DND-41 (cell line): ENCODE data around the gene CDC42SE2.

ENCODE experiments used
- ATAC-seq: fragments of 200-7000 bp; cut with Tn5 transposase; 3 replicates; pipeline ENCODE4 v1.9.1; 2021; ENCODE audit warnings: low read depth; ENCODE audit not compliant: insufficient read depth
- DNase-seq: peaks from one replicate; pipeline ENCODE4 v3.0.0-alpha.2; 2020
- H2AFZ ChIP-seq: 2 replicates; pipeline ENCODE4 v1.6.0; 2012; ENCODE audit warnings: low read depth, low read length
- H3K27ac ChIP-seq: 2 replicates; pipeline ENCODE4 v1.5.1; 2012; ENCODE audit warnings: low read length, inconsistent platforms
- H3K27me3 ChIP-seq: fragments of 200-600 bp; sonication (generic); 2 replicates; pipeline ENCODE4 v1.6.0; 2012; ENCODE audit warnings: low read length, mild to moderate bottlenecking, inconsistent platforms; ENCODE audit not compliant: insufficient read depth, poor library complexity
- H3K36me3 ChIP-seq: 2 replicates; pipeline ENCODE4 v1.5.1; 2012; ENCODE audit warnings: low read length, inconsistent platforms; ENCODE audit not compliant: insufficient read depth
- H3K4me1 ChIP-seq: 2 replicates; pipeline ENCODE4 v1.5.1; 2012; ENCODE audit warnings: mild to moderate bottlenecking, low read length; ENCODE audit not compliant: insufficient read depth
- H3K4me2 ChIP-seq: 2 replicates; pipeline ENCODE4 v1.6.0; 2012; ENCODE audit warnings: mild to moderate bottlenecking, moderate library complexity, low read length, inconsistent platforms; ENCODE audit not compliant: insufficient read depth
- H3K4me3 ChIP-seq, 2 experiments: fragments of 200-600 bp in 1 of 2; shearing (Covaris generic) in 1 of 2; 2 replicates each; pipeline ENCODE4 v1.5.1; 2012 to 2016; ENCODE audit warnings: inconsistent platforms in 2 of 2, low read length in 2 of 2, mild to moderate bottlenecking in 2 of 2, low read depth in 1 of 2, moderate library complexity in 1 of 2
- H3K79me2 ChIP-seq: 2 replicates; pipeline ENCODE4 v1.6.0; 2012; ENCODE audit warnings: low read length, inconsistent platforms; ENCODE audit not compliant: insufficient read depth
- H3K9ac ChIP-seq: 2 replicates; pipeline ENCODE4 v1.6.0; 2012; ENCODE audit warnings: low read depth, mild to moderate bottlenecking, inconsistent platforms, low read length, moderate library complexity
- H3K9me3 ChIP-seq: 2 replicates; pipeline ENCODE4 v1.5.1; 2012; ENCODE audit warnings: low read length, moderate library complexity, mild to moderate bottlenecking, inconsistent platforms; ENCODE audit not compliant: insufficient read depth, severe bottlenecking
- H4K20me1 ChIP-seq: 2 replicates; pipeline ENCODE4 v1.6.0; 2012; ENCODE audit warnings: low read length; ENCODE audit not compliant: insufficient read depth
- CTCF ChIP-seq: IDR thresholded peaks from 2 replicates; pipeline ENCODE4 v1.5.1; 2012; ENCODE audit warnings: borderline replicate concordance, low read length, moderate library complexity, mild to moderate bottlenecking; ENCODE audit not compliant: poor library complexity, severe bottlenecking; ENCODE audit errors: extremely low read depth
- EZH2 ChIP-seq: IDR thresholded peaks from 3 replicates; pipeline ENCODE4 v1.6.1; 2012; ENCODE audit warnings: borderline replicate concordance, low read depth, mild to moderate bottlenecking, moderate library complexity, low read length, inconsistent platforms; ENCODE audit not compliant: severe bottlenecking

The CDC42SE2 gene

GRCh38 chr5:131296213-131296672, 32.4 kb downstream of the CDC42SE2 start:
- no peak overlapping the region for H3K4me3 ChIP-seq
- H3K9me3 ChIP-seq, result no peaks in the 10 kb centered on the region
- TF ChIP-seq EZH2, result no peak
- TF ChIP-seq CTCF, result no peak
- H3K27me3 ChIP-seq, result no peaks in the 10 kb centered on the region
- peaks cover 95% of the 10 kb centered on the region for H3K79me2 ChIP-seq
- no peak overlapping the region for H2AFZ ChIP-seq
- H3K4me1 ChIP-seq, result no peaks in the 10 kb centered on the region
- ATAC-seq (peak; percentile 54; the same call in 2 of the 3 replicates), DNase-seq (no peak)
- H3K27ac ChIP-seq, result 0 out of 2 replicates have a peak overlapping the region, but pooled peaks have one; percentile 8
- no peak overlapping the region for H3K9ac ChIP-seq
- H3K36me3 ChIP-seq, result no peaks in the 10 kb centered on the region; the same call in 1 of the 2 replicates
- H3K4me2 ChIP-seq, result no peak overlapping the region
- peaks cover 47% of the 10 kb centered on the region; the same call in 1 of the 2 replicates for H4K20me1 ChIP-seq

- H3K4me2 ChIP-seq, result no peak overlapping the region
- H3K27ac ChIP-seq, result no peak overlapping the region
- TF ChIP-seq CTCF (no peak), EZH2 (no peak)
- no peaks in the 10 kb centered on the region for H3K4me1 ChIP-seq
- DNase-seq, result no peak
- no peaks in the 10 kb centered on the region for H3K36me3 ChIP-seq
- no peak overlapping the region for H3K9ac ChIP-seq
- H3K27me3 ChIP-seq, result no peaks in the 10 kb centered on the region
- peaks cover 41% of the 10 kb centered on the region; the same call in 1 of the 2 replicates for H4K20me1 ChIP-seq
- no peak for ATAC-seq
- no peak overlapping the region for H2AFZ ChIP-seq
- H3K79me2 ChIP-seq, result peaks cover 92% of the 10 kb centered on the region
- no peak overlapping the region for H3K4me3 ChIP-seq
- no peaks in the 10 kb centered on the region for H3K9me3 ChIP-seq
Observed at GRCh38 chr5:131297886-131298285, 34.0 kb downstream of the CDC42SE2 start.

- Histone ChIP-seq H2AFZ (no peak overlapping the region), H3K9me3 (no peaks in the 10 kb centered on the region), H3K36me3 (no peaks in the 10 kb centered on the region), H3K27ac (no peak overlapping the region), H4K20me1 (peaks cover 37% of the 10 kb centered on the region; the same call in 1 of the 2 replicates), H3K4me2 (no peak overlapping the region), H3K9ac (no peak overlapping the region), H3K79me2 (peaks cover 92% of the 10 kb centered on the region), H3K27me3 (no peaks in the 10 kb centered on the region), H3K4me3 (no peak overlapping the region), H3K4me1 (no peaks in the 10 kb centered on the region)
- ATAC-seq (peak; percentile 58; the same call in 2 of the 3 replicates), DNase-seq (no peak)
- TF ChIP-seq EZH2 (no peak), CTCF (no peak)
Observed at GRCh38 chr5:131299465-131299864, 35.6 kb downstream of the CDC42SE2 start.

- ATAC-seq, result no peak
- no peaks in the 10 kb centered on the region for H3K36me3 ChIP-seq
Observed at GRCh38 chr5:131302506-131302905, 38.7 kb downstream of the CDC42SE2 start.

More at GRCh38 chr5:131302506-131302905, 38.7 kb downstream of the CDC42SE2 start:
- H3K79me2 ChIP-seq, result peaks cover 88% of the 10 kb centered on the region
- H4K20me1 ChIP-seq, result peaks cover 34% of the 10 kb centered on the region; the same call in 1 of the 2 replicates
- TF ChIP-seq CTCF (no peak), EZH2 (no peak)
- H3K9me3 ChIP-seq, result no peaks in the 10 kb centered on the region
- H3K4me3 ChIP-seq, result no peak overlapping the region
- H3K4me2 ChIP-seq, result no peak overlapping the region
- no peak overlapping the region for H2AFZ ChIP-seq
- no peak for DNase-seq
- H3K27me3 ChIP-seq, result no peaks in the 10 kb centered on the region
- H3K9ac ChIP-seq, result no peak overlapping the region
- no peak overlapping the region for H3K27ac ChIP-seq
- H3K4me1 ChIP-seq, result no peaks in the 10 kb centered on the region
